Keratinocyte (primary cell): ENCODE measurements around the gene RECK. TPM values are rescaled to one million over a fixed set of nuclear protein-coding genes. Genes with fewer than 3 reads are reported as not detected.

ENCODE experiments used
- DNase-seq: peaks from one replicate; pipeline ENCODE4 v3.0.0-alpha.2; 2011; ENCODE audit warnings: low read depth, missing footprints, low spot score
- FAIRE-seq: peaks from 2 replicates; lab custom pipeline; 2011; peaks lifted over from hg19 to GRCh38; lab: Jason Lieb, UNC
- H2AFZ ChIP-seq: 2 replicates; pipeline ENCODE4 v1.6.0; 2012; ENCODE audit warnings: low read length, control low read depth, inconsistent platforms; ENCODE audit not compliant: control insufficient read depth
- H3K27ac ChIP-seq: 2 replicates; pipeline ENCODE4 v1.5.1; 2011; ENCODE audit warnings: low read length; ENCODE audit not compliant: control insufficient read depth, insufficient read depth
- H3K27me3 ChIP-seq: 3 replicates; pipeline ENCODE4 v1.6.0; 2011; ENCODE audit warnings: low read length; ENCODE audit not compliant: control insufficient read depth, insufficient read depth; ENCODE audit errors: extremely low read depth
- H3K36me3 ChIP-seq, 2 experiments: 2 replicates in 1 of 2; 3 replicates in 1 of 2; pipeline ENCODE4 v1.5.1; 2011; ENCODE audit warnings: low read length in 2 of 2, mild to moderate bottlenecking in 1 of 2; ENCODE audit not compliant: control insufficient read depth in 2 of 2, insufficient read depth in 2 of 2; ENCODE audit errors: extremely low read depth in 1 of 2
- H3K4me1 ChIP-seq: 3 replicates; pipeline ENCODE4 v1.5.1; 2011; ENCODE audit warnings: low read length; ENCODE audit not compliant: control insufficient read depth, insufficient read depth; ENCODE audit errors: extremely low read depth
- H3K4me2 ChIP-seq: 3 replicates; pipeline ENCODE4 v1.6.0; 2011; ENCODE audit warnings: low read depth, low read length; ENCODE audit not compliant: control insufficient read depth, insufficient read depth; ENCODE audit errors: extremely low read depth
- H3K4me3 ChIP-seq, 3 experiments: fragments of 200-600 bp in 1 of 3; sonication (generic) in 1 of 3; 2 replicates in 2 of 3; 3 replicates in 1 of 3; pipeline ENCODE4 v1.5.1; 2011 to 2016; ENCODE audit warnings: low read length in 3 of 3, mild to moderate bottlenecking in 3 of 3, control low read depth in 2 of 3, inconsistent platforms in 1 of 3, low read depth in 1 of 3, mixed read lengths in 1 of 3, mixed run types in 1 of 3, moderate library complexity in 1 of 3; ENCODE audit not compliant: control insufficient read depth in 2 of 3, insufficient read depth in 2 of 3; ENCODE audit errors: extremely low read depth in 1 of 3
- H3K79me2 ChIP-seq: 2 replicates; pipeline ENCODE4 v1.6.0; 2012; ENCODE audit warnings: low read length; ENCODE audit not compliant: control insufficient read depth, insufficient read depth
- H3K9ac ChIP-seq: 3 replicates; pipeline ENCODE4 v1.6.0; 2011; ENCODE audit warnings: low read length; ENCODE audit not compliant: control insufficient read depth, insufficient read depth; ENCODE audit errors: extremely low read depth
- H3K9me1 ChIP-seq: 3 replicates; pipeline ENCODE4 v1.6.0; 2011; ENCODE audit warnings: low read length; ENCODE audit not compliant: control insufficient read depth, insufficient read depth; ENCODE audit errors: extremely low read depth
- H3K9me3 ChIP-seq: 2 replicates; pipeline ENCODE4 v1.5.1; 2012; ENCODE audit warnings: low read depth, low read length; ENCODE audit not compliant: control insufficient read depth
- H4K20me1 ChIP-seq: 3 replicates; pipeline ENCODE4 v1.6.0; 2011; ENCODE audit warnings: low read length; ENCODE audit not compliant: control insufficient read depth, insufficient read depth; ENCODE audit errors: extremely low read depth
- EZH2 ChIP-seq: IDR thresholded peaks from one replicate; pipeline ENCODE4 v1.6.1; 2012; ENCODE audit warnings: inconsistent platforms, mild to moderate bottlenecking, low read length, moderate library complexity
- dilution Hi-C: fragments of 300-500 bp; cut with MboI; formaldehyde crosslinking; loops from one replicate; pipeline ENCODE4 v1.7.0; 2020; ENCODE audit warnings: low sequenced_read_pairs; ENCODE audit not compliant: extremely low pct_ligation_motif_present
- polyA plus RNA-seq, 5 experiments: library from polyadenylated mRNA; depleted of rRNA in 3 of 5; stranded (reverse) in 3 of 5; stranded (forward) in 1 of 5; unstranded in 1 of 5; fragments of >200 nt; gene quantifications; 1 replicate in 1 of 5; 2 replicates in 3 of 5; 3 replicates in 1 of 5; pipeline versions ENCODE4 v1.2.1 to v1.2.3, GENCODE V29; 2011 to 2012; ENCODE audit warnings: missing spikeins in 2 of 5, low read depth in 1 of 5, low replicate concordance in 1 of 5
- TF ChIP-seq, protein P1 (sequence below), 3 experiments: IDR thresholded peaks in 1 of 3; conservative IDR thresholded peaks in 1 of 3; optimal IDR thresholded peaks in 1 of 3; 2 replicates in 2 of 3; 3 replicates in 1 of 3; pipeline versions ENCODE3 to v1.5.1; 2011; ENCODE audit warnings: low read length in 3 of 3, mild to moderate bottlenecking in 3 of 3, moderate library complexity in 2 of 3, control low read depth in 1 of 3, inconsistent platforms in 1 of 3; ENCODE audit not compliant: insufficient read depth in 2 of 3; ENCODE audit errors: extremely low read depth in 1 of 3

The RECK gene
- polyA plus RNA-seq, 1 donor (not counting 4 experiments of a cell fraction or from before 2014, with no cell fraction given): 4.6 TPM

GRCh38 chr9:36161187-36161586 is 124.5 kb downstream of the RECK start:
- TF ChIP-seq, protein P1, sequence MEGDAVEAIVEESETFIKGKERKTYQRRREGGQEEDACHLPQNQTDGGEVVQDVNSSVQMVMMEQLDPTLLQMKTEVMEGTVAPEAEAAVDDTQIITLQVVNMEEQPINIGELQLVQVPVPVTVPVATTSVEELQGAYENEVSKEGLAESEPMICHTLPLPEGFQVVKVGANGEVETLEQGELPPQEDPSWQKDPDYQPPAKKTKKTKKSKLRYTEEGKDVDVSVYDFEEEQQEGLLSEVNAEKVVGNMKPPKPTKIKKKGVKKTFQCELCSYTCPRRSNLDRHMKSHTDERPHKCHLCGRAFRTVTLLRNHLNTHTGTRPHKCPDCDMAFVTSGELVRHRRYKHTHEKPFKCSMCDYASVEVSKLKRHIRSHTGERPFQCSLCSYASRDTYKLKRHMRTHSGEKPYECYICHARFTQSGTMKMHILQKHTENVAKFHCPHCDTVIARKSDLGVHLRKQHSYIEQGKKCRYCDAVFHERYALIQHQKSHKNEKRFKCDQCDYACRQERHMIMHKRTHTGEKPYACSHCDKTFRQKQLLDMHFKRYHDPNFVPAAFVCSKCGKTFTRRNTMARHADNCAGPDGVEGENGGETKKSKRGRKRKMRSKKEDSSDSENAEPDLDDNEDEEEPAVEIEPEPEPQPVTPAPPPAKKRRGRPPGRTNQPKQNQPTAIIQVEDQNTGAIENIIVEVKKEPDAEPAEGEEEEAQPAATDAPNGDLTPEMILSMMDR (optimal IDR thresholded peaks at IDR 0.05 in 1 of 3, IDR thresholded peaks at IDR 0.05 in 1 of 3, conservative IDR thresholded peaks at IDR 0.05 in 1 of 3; ENCODE audit: extremely low read depth in 1 of 3, insufficient read depth in 2 of 3, low read length in 3 of 3): no peak
- TF ChIP-seq EZH2: no peak
- dilution Hi-C loops: no loop called here
- H3K27ac ChIP-seq: no peak overlapping the region
- H3K4me2 ChIP-seq: no peak overlapping the region
- no peak overlapping the region for H2AFZ ChIP-seq
- H3K27me3 ChIP-seq: peaks cover 2% of the 10 kb centered on the region
- no peak for DNase-seq
- H3K4me3 ChIP-seq: no peak overlapping the region
- H3K9me1 ChIP-seq: no peaks in the 10 kb centered on the region
- FAIRE-seq: no peak
- H3K9me3 ChIP-seq: no peaks in the 10 kb centered on the region
- H3K79me2 ChIP-seq: no peaks in the 10 kb centered on the region
- no peaks in the 10 kb centered on the region for H4K20me1 ChIP-seq
- no peak overlapping the region for H3K9ac ChIP-seq
- no peaks in the 10 kb centered on the region for H3K36me3 ChIP-seq
- H3K4me1 ChIP-seq: peaks cover 7% of the 10 kb centered on the region

- Histone ChIP-seq H3K9me1 (no peaks in the 10 kb centered on the region), H3K9me3 (no peaks in the 10 kb centered on the region), H3K9ac (no peak overlapping the region), H3K27me3 (peaks cover 2% of the 10 kb centered on the region), H3K27ac (no peak overlapping the region), H3K4me2 (no peak overlapping the region), H3K4me3 (no peak overlapping the region), H3K36me3 (no peaks in the 10 kb centered on the region), H2AFZ (no peak overlapping the region), H4K20me1 (no peaks in the 10 kb centered on the region), H3K79me2 (no peaks in the 10 kb centered on the region), H3K4me1 (peaks cover 10% of the 10 kb centered on the region)
- DNase-seq (no peak), FAIRE-seq (no peak)
- TF ChIP-seq, protein P1 (optimal IDR thresholded peaks at IDR 0.05 in 1 of 3, IDR thresholded peaks at IDR 0.05 in 1 of 3, conservative IDR thresholded peaks at IDR 0.05 in 1 of 3; ENCODE audit: extremely low read depth in 1 of 3, insufficient read depth in 2 of 3, low read length in 3 of 3): no peak
- no peak for TF ChIP-seq EZH2
- dilution Hi-C loops: no loop called here
Measured at GRCh38 chr9:36162211-36162738, 125.6 kb downstream of the RECK start.
